Measurements from ENCODE around the gene OSBPL6.

- peak; percentile 32 for TF ChIP-seq CTCF (IDR thresholded peaks at IDR 0.05)
- no peak for TF ChIP-seq EZH2phosphoT487 (IDR thresholded peaks at IDR 0.05)
- peak; percentile 43 for TF ChIP-seq EZH2 (IDR thresholded peaks at IDR 0.05)
Measured at GRCh38 chr2:178193823-178194599, at the start of gene OSBPL6.

Data from neural progenitor cell (in vitro differentiated cells).